Activated naive CD8-positive, alpha-beta T cell treated with anti-CD3 and anti-CD28 coated beads, Interleukin-2, amount 50 U/mL, for 16 hours (primary cell): ENCODE data around the gene KRT12.
"Not testable (repeated sequence)": the region's sequence is repeated elsewhere in the genome, so short reads cannot be mapped to it uniquely, and the experiment has no call there.

Experiments used
- DNase-seq: peaks from one replicate; pipeline ENCODE4 v3.0.0-alpha.2; 2020; ENCODE audit warnings: low read depth, low spot score

Gene KRT12

GRCh38 chr17:40883626-40884334 lies 16.8 kb upstream of the KRT12 start:
- no peak for DNase-seq

- no peak for DNase-seq
These were observed 16.0 kb upstream of the KRT12 start for GRCh38 chr17:40883031-40883430.

GRCh38 chr17:40879026-40879425 lies 12.0 kb upstream of the KRT12 start:
- DNase-seq: no peak

- DNase-seq: no peak
These were observed 11.0 kb upstream of the KRT12 start for GRCh38 chr17:40878044-40878443.

- no peak for DNase-seq
These were observed 6.8 kb upstream of the KRT12 start for GRCh38 chr17:40873801-40874200.

- DNase-seq: no peak
These were observed 6.2 kb upstream of the KRT12 start for GRCh38 chr17:40873255-40873654.

- DNase-seq: no peak
These were observed 5.4 kb upstream of the KRT12 start for GRCh38 chr17:40872416-40872815.

GRCh38 chr17:40871316-40871715 lies 4.3 kb upstream of the KRT12 start:
- DNase-seq: no peak

- no peak for DNase-seq
These were observed 3.1 kb upstream of the KRT12 start for GRCh38 chr17:40870136-40870535.

GRCh38 chr17:40864661-40865390 lies 2.2 kb downstream of the KRT12 start:
- DNase-seq: no peak

- DNase-seq: no peak
These were observed 3.9 kb downstream of the KRT12 start for GRCh38 chr17:40862985-40863733.

- DNase-seq: no peak
These were observed 7.5 kb downstream of the KRT12 start for GRCh38 chr17:40859536-40859935.

- DNase-seq: not testable (repeated sequence)
These were observed 8.4 kb downstream of the KRT12 start for GRCh38 chr17:40858667-40859066.

GRCh38 chr17:40857535-40857934 lies 9.5 kb downstream of the KRT12 start:
- DNase-seq: no peak

- DNase-seq: no peak
These were observed 12.7 kb downstream of the KRT12 start for GRCh38 chr17:40854175-40854814.

- DNase-seq: no peak
These were observed 14.7 kb downstream of the KRT12 start for GRCh38 chr17:40852364-40852763.

- no peak for DNase-seq
These were observed 16.6 kb downstream of the KRT12 start for GRCh38 chr17:40850293-40850972.

GRCh38 chr17:40849723-40850122 lies 17.3 kb downstream of the KRT12 start:
- DNase-seq: no peak

GRCh38 chr17:40848583-40849235 lies 18.3 kb downstream of the KRT12 start:
- DNase-seq: no peak

GRCh38 chr17:40846515-40847144 lies 20.4 kb downstream of the KRT12 start:
- DNase-seq: no peak
